Peyer's patch (tissue), 4 donors: ENCODE data around the gene NPFFR1. TPM values are rescaled to one million over a fixed set of nuclear protein-coding genes. Genes with fewer than 3 reads are reported as not detected.

ENCODE experiments used
- DNase-seq, 3 donors: peaks; one replicate each; pipeline ENCODE4 v3.0.0-alpha.2; 2017 to 2019
- H3K27ac ChIP-seq, 4 donors: fragments of 200-600 bp; sonication (generic); one replicate each; pipeline ENCODE4 v1.5.1; 2016 to 2019
- H3K27me3 ChIP-seq, 2 donors: fragments of 200-600 bp; sonication (generic); one replicate each; pipeline ENCODE4 v1.5.1; 2019
- H3K36me3 ChIP-seq, 3 donors: fragments of 200-600 bp; sonication (generic); one replicate each; pipeline ENCODE4 v1.5.1; 2016 to 2019
- H3K4me1 ChIP-seq, 4 donors: fragments of 200-600 bp; sonication (generic); one replicate each; pipeline ENCODE4 v1.5.1; 2016 to 2019
- H3K4me3 ChIP-seq, 4 donors: fragments of 200-600 bp; sonication (generic); 1 replicate in 3 of 4; 2 replicates in 1 of 4; pipeline ENCODE4 v1.5.1; 2016 to 2019; ENCODE audit warnings: mild to moderate bottlenecking in 1 of 4
- H3K9me3 ChIP-seq, 4 donors: fragments of 200-600 bp; sonication (generic); one replicate each; pipeline ENCODE4 v1.5.1; 2016 to 2019; ENCODE audit warnings: mild to moderate bottlenecking in 1 of 4
- POLR2A ChIP-seq, 2 donors: fragments of 450-650 bp; IDR thresholded peaks; one replicate each; pipeline ENCODE4 v1.5.1; 2017; ENCODE audit warnings: antibody characterized with exemption in 2 of 2, mild to moderate bottlenecking in 2 of 2, moderate library complexity in 2 of 2
- total RNA-seq, 4 donors: library from RNA; depleted of rRNA; stranded (reverse); fragments of >200 nt; gene quantifications; one replicate each; pipeline ENCODE4 v1.1.0, GENCODE V29; 2016
- TF ChIP-seq, protein P1 (sequence below), 6 experiments: fragments of 450-650 bp in 4 of 6; fragments of 200-600 bp in 2 of 6; sonication (generic) in 1 of 6; IDR thresholded peaks; one replicate each; pipeline ENCODE4 v1.5.1; 2017 to 2019; ENCODE audit warnings: antibody characterized with exemption in 6 of 6, mild to moderate bottlenecking in 3 of 6, moderate library complexity in 1 of 6

NPFFR1 gene, protein sequence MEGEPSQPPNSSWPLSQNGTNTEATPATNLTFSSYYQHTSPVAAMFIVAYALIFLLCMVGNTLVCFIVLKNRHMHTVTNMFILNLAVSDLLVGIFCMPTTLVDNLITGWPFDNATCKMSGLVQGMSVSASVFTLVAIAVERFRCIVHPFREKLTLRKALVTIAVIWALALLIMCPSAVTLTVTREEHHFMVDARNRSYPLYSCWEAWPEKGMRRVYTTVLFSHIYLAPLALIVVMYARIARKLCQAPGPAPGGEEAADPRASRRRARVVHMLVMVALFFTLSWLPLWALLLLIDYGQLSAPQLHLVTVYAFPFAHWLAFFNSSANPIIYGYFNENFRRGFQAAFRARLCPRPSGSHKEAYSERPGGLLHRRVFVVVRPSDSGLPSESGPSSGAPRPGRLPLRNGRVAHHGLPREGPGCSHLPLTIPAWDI
- total RNA-seq, result not detected

- no peak for DNase-seq
Measured at GRCh38 chr10:70283445-70284399, at the start of gene NPFFR1. NPFFR1 (minus strand) TSS chr10:70284004; CDS start chr10:70283676, 328 bp downstream.

GRCh38 chr10:70333268-70333667 is 49.5 kb upstream of the NPFFR1 start:
- no peak for TF ChIP-seq POLR2A (IDR thresholded peaks at IDR 0.05)
- TF ChIP-seq, protein P1, sequence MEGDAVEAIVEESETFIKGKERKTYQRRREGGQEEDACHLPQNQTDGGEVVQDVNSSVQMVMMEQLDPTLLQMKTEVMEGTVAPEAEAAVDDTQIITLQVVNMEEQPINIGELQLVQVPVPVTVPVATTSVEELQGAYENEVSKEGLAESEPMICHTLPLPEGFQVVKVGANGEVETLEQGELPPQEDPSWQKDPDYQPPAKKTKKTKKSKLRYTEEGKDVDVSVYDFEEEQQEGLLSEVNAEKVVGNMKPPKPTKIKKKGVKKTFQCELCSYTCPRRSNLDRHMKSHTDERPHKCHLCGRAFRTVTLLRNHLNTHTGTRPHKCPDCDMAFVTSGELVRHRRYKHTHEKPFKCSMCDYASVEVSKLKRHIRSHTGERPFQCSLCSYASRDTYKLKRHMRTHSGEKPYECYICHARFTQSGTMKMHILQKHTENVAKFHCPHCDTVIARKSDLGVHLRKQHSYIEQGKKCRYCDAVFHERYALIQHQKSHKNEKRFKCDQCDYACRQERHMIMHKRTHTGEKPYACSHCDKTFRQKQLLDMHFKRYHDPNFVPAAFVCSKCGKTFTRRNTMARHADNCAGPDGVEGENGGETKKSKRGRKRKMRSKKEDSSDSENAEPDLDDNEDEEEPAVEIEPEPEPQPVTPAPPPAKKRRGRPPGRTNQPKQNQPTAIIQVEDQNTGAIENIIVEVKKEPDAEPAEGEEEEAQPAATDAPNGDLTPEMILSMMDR (IDR thresholded peaks at IDR 0.05), result no peak
- H3K27ac ChIP-seq, result no peak overlapping the region
- H3K4me3 ChIP-seq, result no peak overlapping the region
- DNase-seq, result no peak
- no peaks in the 10 kb centered on the region for H3K36me3 ChIP-seq
- peaks cover 4 to 22% (median 17%) of the 10 kb centered on the region in 4 donors for H3K4me1 ChIP-seq
- peaks cover 0 to 4% (median 0%) of the 10 kb centered on the region in 4 donors for H3K9me3 ChIP-seq
- no peaks in the 10 kb centered on the region for H3K27me3 ChIP-seq

More at GRCh38 chr10:70283445-70284399, at the start of gene NPFFR1:
- no peak for TF ChIP-seq POLR2A (IDR thresholded peaks at IDR 0.05)
- TF ChIP-seq, protein P1 (IDR thresholded peaks at IDR 0.05), result no peak
- Histone ChIP-seq H3K9me3 (no peaks in the 10 kb centered on the region), H3K27me3 (peaks cover 0 to 15% of the 10 kb centered on the region in 2 donors), H3K36me3 (no peaks in the 10 kb centered on the region), H3K4me3 (peak within 1 kb of the TSS; percentile 7 to 29 (median 18)), H3K27ac (no peak within 1 kb of the TSS), H3K4me1 (peaks cover 0 to 6% (median 0%) of the 10 kb centered on the region in 4 donors)

GRCh38 chr10:70331486-70332268 is 47.9 kb upstream of the NPFFR1 start:
- H3K36me3 ChIP-seq, result no peaks in the 10 kb centered on the region
- peaks cover 4 to 22% (median 17%) of the 10 kb centered on the region in 4 donors for H3K4me1 ChIP-seq
- peaks cover 0 to 4% (median 0%) of the 10 kb centered on the region in 4 donors for H3K9me3 ChIP-seq
- peak overlapping the region in 3 of 4 donors; percentile 7 to 42 (median 42) for H3K27ac ChIP-seq
- H3K4me3 ChIP-seq, result no peak overlapping the region
- TF ChIP-seq, protein P1 (IDR thresholded peaks at IDR 0.05), result peak in 2 of 6 experiments; percentile 10 to 20
- no peak for TF ChIP-seq POLR2A (IDR thresholded peaks at IDR 0.05)
- no peaks in the 10 kb centered on the region for H3K27me3 ChIP-seq
- DNase-seq, result peak in 2 of 3 donors; percentile 39 to 75

GRCh38 chr10:70331160-70331485 is 47.3 kb upstream of the NPFFR1 start:
- no peaks in the 10 kb centered on the region for H3K27me3 ChIP-seq
- H3K9me3 ChIP-seq, result peaks cover 0 to 4% (median 0%) of the 10 kb centered on the region in 4 donors
- no peaks in the 10 kb centered on the region for H3K36me3 ChIP-seq
- peak overlapping the region in 2 of 4 donors; percentile 42 for H3K27ac ChIP-seq
- H3K4me1 ChIP-seq, result peaks cover 4 to 22% (median 17%) of the 10 kb centered on the region in 4 donors
- no peak for TF ChIP-seq POLR2A (IDR thresholded peaks at IDR 0.05)
- TF ChIP-seq, protein P1 (IDR thresholded peaks at IDR 0.05), result no peak
- no peak overlapping the region for H3K4me3 ChIP-seq
- no peak for DNase-seq

DNA sequence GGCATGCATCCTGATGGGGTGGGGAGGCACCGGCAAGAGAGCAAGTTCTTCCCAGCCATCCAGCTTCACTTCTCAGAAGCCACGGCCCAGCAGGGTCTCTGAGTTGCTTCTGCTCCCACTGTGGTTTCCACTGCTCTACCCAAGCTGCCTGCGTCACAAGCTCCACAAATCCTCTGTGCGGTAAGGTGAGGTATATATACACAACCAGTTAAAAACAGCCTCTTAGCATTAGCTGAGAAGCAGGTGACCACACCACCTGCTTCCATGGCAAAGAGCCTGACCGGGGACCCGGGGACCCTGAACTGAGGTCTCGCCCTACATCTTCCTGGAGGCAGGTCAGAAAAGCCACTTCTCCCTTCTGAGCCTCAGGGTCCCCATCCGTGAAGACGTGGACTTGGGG is 46.9 kb upstream of the NPFFR1 start:
- Histone ChIP-seq H3K27ac (no peak overlapping the region), H3K9me3 (peaks cover 0 to 4% (median 0%) of the 10 kb centered on the region in 4 donors), H3K27me3 (no peaks in the 10 kb centered on the region), H3K4me3 (no peak overlapping the region), H3K36me3 (no peaks in the 10 kb centered on the region), H3K4me1 (peaks cover 4 to 22% (median 17%) of the 10 kb centered on the region in 4 donors)
- TF ChIP-seq POLR2A (IDR thresholded peaks at IDR 0.05), result no peak
- TF ChIP-seq, protein P1 (IDR thresholded peaks at IDR 0.05), result no peak
- no peak for DNase-seq
